Activated CD4-positive, CD25-positive, alpha-beta regulatory T cell treated with anti-CD3 and anti-CD28 coated beads, Interleukin-2, amount 50 U/mL, for 16 hours (primary cell): ENCODE measurements around the gene CHRNB1.

Source experiments
- DNase-seq: peaks from one replicate; pipeline ENCODE4 v3.0.0-alpha.2; 2020; ENCODE audit warnings: low read depth, low spot score

CHRNB1 gene

GRCh38 chr17:7414837-7415236, 30.0 kb upstream of the CHRNB1 start:
- DNase-seq: no peak

- DNase-seq: no peak
These were observed 29.1 kb upstream of the CHRNB1 start for GRCh38 chr17:7415784-7416183.

GRCh38 chr17:7416323-7416722, 28.5 kb upstream of the CHRNB1 start:
- no peak for DNase-seq

- no peak for DNase-seq
These were observed 27.7 kb upstream of the CHRNB1 start for GRCh38 chr17:7417056-7417655.

- no peak for DNase-seq
These were observed 26.2 kb upstream of the CHRNB1 start for GRCh38 chr17:7418472-7419152.

- no peak for DNase-seq
These were observed 24.8 kb upstream of the CHRNB1 start, which contains the start of gene SPEM1 for GRCh38 chr17:7419819-7420610. SPEM1 (plus strand) TSS chr17:7420324; CDS start chr17:7420385, 61 bp downstream.

GRCh38 chr17:7421186-7421585, 23.7 kb upstream of the CHRNB1 start:
- no peak for DNase-seq

GRCh38 chr17:7423679-7424078, 21.2 kb upstream of the CHRNB1 start:
- DNase-seq: no peak

GRCh38 chr17:7425316-7425715, 19.5 kb upstream of the CHRNB1 start, which contains the start of gene SPEM2:
SPEM2 (plus strand) TSS chr17:7425616; CDS start chr17:7425689, 73 bp downstream.
- no peak for DNase-seq

- DNase-seq: no peak
These were observed 19.1 kb upstream of the CHRNB1 start for GRCh38 chr17:7425756-7426155.

- DNase-seq: no peak
These were observed 18.5 kb upstream of the CHRNB1 start for GRCh38 chr17:7426203-7426863.

- DNase-seq: no peak
These were observed 17.9 kb upstream of the CHRNB1 start for GRCh38 chr17:7426896-7427489.

- DNase-seq: no peak
These were observed 17.3 kb upstream of the CHRNB1 start for GRCh38 chr17:7427549-7427948.

GRCh38 chr17:7428557-7428956, 16.3 kb upstream of the CHRNB1 start, which contains the start of gene SPEM3:
SPEM3 (plus strand) TSS chr17:7428857; CDS start chr17:7428903, 46 bp downstream.
- no peak for DNase-seq

- DNase-seq: no peak
These were observed 15.1 kb upstream of the CHRNB1 start for GRCh38 chr17:7429722-7430121.

- no peak for DNase-seq
These were observed 13.6 kb upstream of the CHRNB1 start for GRCh38 chr17:7431231-7431630.

- no peak for DNase-seq
These were observed 12.6 kb upstream of the CHRNB1 start for GRCh38 chr17:7432296-7432695.

- peak; percentile 23 for DNase-seq
These were observed 8.9 kb upstream of the CHRNB1 start for GRCh38 chr17:7435676-7436555.

- DNase-seq: peak; percentile 53
These were observed 8.1 kb upstream of the CHRNB1 start for GRCh38 chr17:7436556-7437368.
